ENCODE measurements around the gene SYNRG.

DNA sequence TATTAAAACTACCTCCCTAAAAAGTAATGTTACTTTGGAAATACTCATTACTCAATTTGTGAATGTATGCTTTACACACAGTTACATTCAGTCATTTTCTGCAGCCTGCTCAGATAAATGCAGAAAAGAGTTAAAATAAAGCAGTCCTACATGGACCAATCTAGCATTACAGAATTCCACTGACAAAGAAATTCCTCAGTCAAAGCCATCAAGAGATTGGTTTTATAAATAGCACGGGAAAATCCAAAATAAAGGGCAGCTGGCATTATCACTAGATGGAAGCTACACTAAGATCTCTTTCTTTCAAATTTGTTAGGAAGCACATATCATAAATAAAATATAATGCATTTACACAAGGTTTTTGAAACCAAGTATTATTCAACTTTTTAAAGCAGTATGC is 61.2 kb downstream of the SYNRG start:
- TF ChIP-seq POLR2A (IDR thresholded peaks at IDR 0.05; ENCODE audit: low read depth, low read length) (no peak), POLR2AphosphoS5 (IDR thresholded peaks at IDR 0.05; ENCODE audit: low read depth, low read length) (no peak), TAF1 (IDR thresholded peaks at IDR 0.05; ENCODE audit: borderline replicate concordance, low read depth, low read length) (no peak)
